Neural progenitor cell (in vitro differentiated cells): ENCODE results near the gene RPN2. TPM values are rescaled to one million over a fixed set of nuclear protein-coding genes. Genes with fewer than 3 reads are reported as not detected.

Experiments
- DNase-seq: peaks from one replicate; pipeline ENCODE4 v3.0.0-alpha.2; 2016; ENCODE audit warnings: low spot score
- H2AFZ ChIP-seq: fragments of 200-600 bp; sonication (generic); replicated peaks from 2 replicates; pipeline ENCODE4 v1.6.1; 2016; ENCODE audit warnings: antibody characterized with exemption
- H3F3A ChIP-seq: fragments of 200-600 bp; sonication (generic); 2 replicates; pipeline ENCODE4 v1.6.1; 2016; ENCODE audit warnings: antibody characterized with exemption, low read depth
- H3K27ac ChIP-seq: fragments of 200-600 bp; sonication (generic); 2 replicates; pipeline ENCODE4 v1.5.1; 2016; ENCODE audit warnings: mild to moderate bottlenecking
- H3K27me3 ChIP-seq: fragments of 200-600 bp; sonication (generic); 2 replicates; pipeline ENCODE4 v1.6.1; 2016; ENCODE audit warnings: mild to moderate bottlenecking, moderate library complexity
- H3K36me3 ChIP-seq: fragments of 200-600 bp; sonication (generic); 2 replicates; pipeline ENCODE4 v1.5.1; 2016
- H3K4me1 ChIP-seq: fragments of 200-600 bp; sonication (generic); 2 replicates; pipeline ENCODE4 v1.6.1; 2016; ENCODE audit warnings: mixed run types
- H3K4me2 ChIP-seq: fragments of 200-600 bp; sonication (generic); 2 replicates; pipeline ENCODE4 v1.6.1; 2016
- H3K4me3 ChIP-seq: fragments of 200-600 bp; sonication (generic); 2 replicates; pipeline ENCODE4 v1.5.1; 2016
- H3K79me2 ChIP-seq: fragments of 200-600 bp; sonication (generic); 2 replicates; pipeline ENCODE4 v1.6.1; 2016; ENCODE audit warnings: low read depth
- H3K9ac ChIP-seq: fragments of 200-600 bp; sonication (generic); 2 replicates; pipeline ENCODE4 v1.6.1; 2016
- H3K9me3 ChIP-seq: fragments of 200-600 bp; sonication (generic); 2 replicates; pipeline ENCODE4 v1.5.1; 2016; ENCODE audit warnings: low read depth
- H4K20me1 ChIP-seq: fragments of 200-600 bp; sonication (generic); 2 replicates; pipeline ENCODE4 v1.6.1; 2016; ENCODE audit warnings: low read depth
- H3K27ac Mint-ChIP-seq: 3 replicates; pipeline ENCODE4 v1.8.0; 2021; ENCODE audit warnings: mixed read lengths
- H3K27me3 Mint-ChIP-seq: 2 replicates; pipeline ENCODE4 v1.8.0; 2022; ENCODE audit warnings: low read depth, mild to moderate bottlenecking, inconsistent platforms, moderate library complexity, mixed read lengths; ENCODE audit not compliant: insufficient read depth
- H3K36me3 Mint-ChIP-seq: 3 replicates; pipeline ENCODE4 v1.8.0; 2021; ENCODE audit warnings: mixed read lengths
- H3K4me1 Mint-ChIP-seq: 3 replicates; pipeline ENCODE4 v1.8.0; 2021; ENCODE audit warnings: mixed read lengths
- H3K4me3 Mint-ChIP-seq: 3 replicates; pipeline ENCODE4 v1.8.0; 2021; ENCODE audit warnings: mild to moderate bottlenecking, moderate library complexity, mixed read lengths
- H3K9me3 Mint-ChIP-seq: 3 replicates; pipeline ENCODE4 v1.8.0; 2020; ENCODE audit warnings: mixed read lengths
- CTCF ChIP-seq: fragments of 200-600 bp; sonication (generic); IDR thresholded peaks from 2 replicates; pipeline ENCODE4 v1.5.1; 2017; ENCODE audit warnings: antibody characterized with exemption, mild to moderate bottlenecking
- EZH2 ChIP-seq: fragments of 200-600 bp; sonication (generic); IDR thresholded peaks from 2 replicates; pipeline ENCODE4 v1.6.1; 2017; ENCODE audit warnings: antibody characterized with exemption, mild to moderate bottlenecking, moderate library complexity
- EZH2phosphoT487 ChIP-seq: fragments of 200-600 bp; sonication (generic); IDR thresholded peaks from 2 replicates; pipeline ENCODE4 v1.6.1; 2017; ENCODE audit warnings: antibody characterized with exemption
- total RNA-seq: library from RNA; depleted of rRNA; stranded (reverse); fragments of >200 nt; gene quantifications from 2 replicates; pipeline ENCODE4 v1.2.3, GENCODE V29; 2015; ENCODE audit warnings: low replicate concordance

Gene RPN2
- total RNA-seq, 1 donor from 2014 or later = 249 TPM

GRCh38 chr20:37218976-37219375 lies 39.8 kb downstream of the RPN2 start:
- peaks cover 35% of the 10 kb centered on the region for H3F3A ChIP-seq
- H3K36me3 ChIP-seq = peaks cover 39% of the 10 kb centered on the region
- H3K4me1 ChIP-seq = peaks cover 18% of the 10 kb centered on the region
- H3K27me3 ChIP-seq = no peaks in the 10 kb centered on the region
- Mint-ChIP-seq H3K27ac (no peak overlapping the region), H3K4me1 (peaks cover 25% of the 10 kb centered on the region), H3K27me3 (peaks cover 2% of the 10 kb centered on the region), H3K4me3 (no peak overlapping the region), H3K9me3 (no peaks in the 10 kb centered on the region), H3K36me3 (peaks cover 30% of the 10 kb centered on the region)
- DNase-seq = no peak
- H3K9ac ChIP-seq = no peak overlapping the region
- no peaks in the 10 kb centered on the region for H4K20me1 ChIP-seq
- H3K27ac ChIP-seq = peak overlapping the region; percentile 69
- no peak overlapping the region for H3K4me2 ChIP-seq
- no peaks in the 10 kb centered on the region for H3K9me3 ChIP-seq
- H3K79me2 ChIP-seq = peaks cover 40% of the 10 kb centered on the region
- no peak overlapping the region for H2AFZ ChIP-seq
- TF ChIP-seq EZH2 (no peak), EZH2phosphoT487 (no peak), CTCF (no peak)
- H3K4me3 ChIP-seq = no peak overlapping the region

- H2AFZ ChIP-seq = no peak overlapping the region
- no peaks in the 10 kb centered on the region for H4K20me1 ChIP-seq
- peaks cover 26% of the 10 kb centered on the region for H3F3A ChIP-seq
- H3K79me2 ChIP-seq = peaks cover 40% of the 10 kb centered on the region
- H3K27ac ChIP-seq = peak overlapping the region; percentile 69
- TF ChIP-seq CTCF = no peak
- TF ChIP-seq EZH2 = no peak
- TF ChIP-seq EZH2phosphoT487 = no peak
- Mint-ChIP-seq H3K36me3 (peaks cover 32% of the 10 kb centered on the region), H3K4me3 (no peak overlapping the region), H3K27me3 (peaks cover 2% of the 10 kb centered on the region), H3K4me1 (peaks cover 25% of the 10 kb centered on the region), H3K27ac (peak overlapping the region; percentile 67), H3K9me3 (no peaks in the 10 kb centered on the region)
- no peak overlapping the region for H3K4me3 ChIP-seq
- H3K36me3 ChIP-seq = peaks cover 37% of the 10 kb centered on the region
- H3K27me3 ChIP-seq = no peaks in the 10 kb centered on the region
- no peaks in the 10 kb centered on the region for H3K9me3 ChIP-seq
- H3K9ac ChIP-seq = no peak overlapping the region
- DNase-seq = no peak
- no peak overlapping the region for H3K4me2 ChIP-seq
- peaks cover 18% of the 10 kb centered on the region for H3K4me1 ChIP-seq
These were observed 40.9 kb downstream of the RPN2 start for GRCh38 chr20:37219751-37220668.

- Histone ChIP-seq H3K27me3 (no peaks in the 10 kb centered on the region), H3K4me1 (peaks cover 18% of the 10 kb centered on the region), H3F3A (peaks cover 20% of the 10 kb centered on the region), H3K27ac (peak overlapping the region; percentile 69), H3K36me3 (peaks cover 30% of the 10 kb centered on the region), H3K4me2 (no peak overlapping the region), H2AFZ (no peak overlapping the region), H3K79me2 (peaks cover 33% of the 10 kb centered on the region), H3K9me3 (no peaks in the 10 kb centered on the region), H3K4me3 (no peak overlapping the region), H3K9ac (no peak overlapping the region), H4K20me1 (no peaks in the 10 kb centered on the region)
- Mint-ChIP-seq H3K4me3 (no peak overlapping the region), H3K36me3 (peaks cover 38% of the 10 kb centered on the region), H3K9me3 (no peaks in the 10 kb centered on the region), H3K27ac (peak overlapping the region; percentile 67), H3K27me3 (peaks cover 2% of the 10 kb centered on the region), H3K4me1 (peaks cover 25% of the 10 kb centered on the region)
- no peak for TF ChIP-seq EZH2phosphoT487
- TF ChIP-seq EZH2 = no peak
- no peak for TF ChIP-seq CTCF
- no peak for DNase-seq
These were observed 41.6 kb downstream of the RPN2 start for GRCh38 chr20:37220731-37221130.
